Urothelium cell line (cell line): ENCODE measurements around the gene MAN2B2.
"Not testable (repeated sequence)": the region's sequence is repeated elsewhere in the genome, so short reads cannot be mapped to it uniquely, and the experiment has no call there.

Experiments used
- DNase-seq: peaks from one replicate; pipeline ENCODE4 v3.0.0; 2011; ENCODE audit warnings: low spot score, mixed read lengths
- FAIRE-seq: peaks from 2 replicates; lab custom pipeline; 2011; peaks lifted over from hg19 to GRCh38; lab: Jason Lieb, UNC

The MAN2B2 gene

DNA sequence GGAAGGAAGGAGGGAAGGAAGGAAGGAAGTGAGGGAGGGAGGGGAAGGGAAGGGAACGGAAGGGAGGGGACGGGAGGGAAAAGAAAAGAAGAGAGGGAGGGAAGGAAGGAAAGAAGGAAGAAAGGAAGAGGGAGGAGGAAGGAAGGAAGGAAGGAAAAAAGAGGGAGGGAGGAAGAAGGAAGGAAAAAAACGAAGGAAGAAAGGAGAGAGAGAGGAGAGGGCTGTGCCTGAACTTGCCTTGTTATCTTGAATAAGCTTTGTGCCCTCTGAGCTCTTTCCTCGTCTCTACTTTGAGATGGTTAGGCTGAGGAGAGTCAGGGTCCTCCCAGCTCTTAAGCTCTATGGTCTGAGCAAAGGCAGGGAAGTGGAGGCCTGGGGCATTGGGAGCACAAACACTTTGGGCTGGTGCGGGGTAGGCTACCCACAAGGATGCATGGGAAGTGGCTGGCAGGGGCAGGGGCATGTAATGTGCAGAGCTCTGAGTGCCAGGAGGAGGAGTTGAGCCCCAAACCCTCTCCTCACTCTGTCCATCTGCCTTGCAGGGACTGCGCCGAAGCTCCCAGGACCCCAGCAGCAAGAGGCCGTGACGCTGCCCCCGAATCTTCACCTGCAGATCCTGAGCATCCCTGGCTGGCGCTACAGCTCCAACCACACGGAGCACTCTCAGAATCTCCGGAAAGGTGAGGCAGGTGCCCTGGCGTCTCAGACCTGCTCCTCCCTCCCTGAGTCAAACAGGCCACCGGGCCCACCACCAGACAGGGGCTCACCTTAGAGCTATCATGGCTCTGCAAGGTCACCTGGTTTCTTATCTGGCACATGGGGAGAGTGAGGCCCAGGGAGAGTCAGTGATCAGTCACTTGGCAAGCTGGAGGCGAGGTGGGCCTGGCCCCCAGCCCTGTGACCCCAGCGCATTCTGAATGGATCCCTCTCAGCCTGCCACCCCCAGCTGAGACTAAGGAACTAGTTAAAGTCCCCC, 39.0 kb downstream of the MAN2B2 start:
- DNase-seq (no peak), FAIRE-seq (no peak)

DNA sequence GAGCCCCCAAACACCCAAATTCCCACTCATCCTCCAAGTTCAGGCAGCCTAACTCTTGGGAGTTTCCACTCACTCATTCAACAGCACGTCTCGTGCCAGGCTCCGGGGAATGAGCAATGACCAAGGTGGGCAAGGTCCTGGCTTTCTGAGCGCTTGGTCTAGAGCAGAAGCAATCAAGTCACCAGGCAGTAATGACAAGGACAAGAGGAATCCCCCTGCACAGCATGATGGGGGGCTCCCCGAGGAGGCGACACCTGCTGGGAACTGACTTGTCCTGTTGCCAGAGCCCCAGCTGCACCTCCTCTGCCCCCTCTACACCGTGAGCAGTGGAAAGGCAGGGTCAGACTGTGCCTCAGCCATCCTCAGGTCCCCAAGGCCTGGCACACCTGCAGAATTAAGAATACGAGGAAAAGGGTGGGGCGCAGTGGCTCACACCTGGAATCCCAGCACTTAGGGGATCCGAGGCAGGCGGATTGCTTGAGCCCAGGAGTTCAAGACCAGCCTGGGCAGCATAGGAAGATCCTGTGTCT, 39.8 kb downstream of the MAN2B2 start:
- FAIRE-seq (no peak), DNase-seq (no peak)

DNA sequence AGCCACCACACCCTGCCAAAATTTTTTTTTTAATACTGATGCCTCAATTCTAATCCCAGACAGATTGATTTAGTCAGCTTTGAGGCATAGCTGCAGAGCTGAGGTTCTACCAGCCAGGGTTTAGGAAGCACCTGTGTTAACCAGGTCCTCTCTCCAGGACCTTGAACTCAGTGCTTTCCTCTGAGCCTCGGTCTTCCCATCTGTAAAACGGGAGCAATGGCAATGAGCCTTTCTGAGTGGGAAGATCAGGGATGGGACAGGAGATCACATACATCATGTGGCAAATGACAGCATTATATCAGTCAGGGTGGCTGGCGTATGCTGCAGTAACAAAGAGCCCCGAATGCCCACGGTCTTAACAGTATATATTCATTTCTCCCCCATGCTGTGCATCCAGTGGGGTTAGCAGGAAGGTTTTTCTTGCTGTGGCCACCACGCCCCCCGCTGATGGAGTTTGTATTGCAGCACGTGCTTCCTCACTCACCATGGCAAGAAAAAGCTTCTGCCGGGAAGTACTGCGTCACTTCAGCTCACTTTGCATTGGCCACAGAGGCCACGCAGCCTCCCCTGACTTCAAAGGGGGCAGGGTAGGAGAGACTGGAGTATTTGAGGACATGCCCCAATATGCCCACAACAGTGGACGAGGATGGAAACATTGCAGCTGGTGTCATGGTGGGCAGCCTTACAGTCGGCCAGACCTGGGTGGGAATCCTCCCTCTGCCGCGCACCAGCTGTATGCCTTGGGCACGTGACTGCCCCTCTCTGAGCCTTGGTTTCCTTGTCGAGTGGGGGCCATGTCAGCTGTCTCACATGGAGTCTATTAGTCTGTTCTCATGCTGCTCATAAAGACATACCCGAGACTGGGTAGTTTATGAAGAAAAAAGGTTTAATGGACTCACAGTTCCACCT, 41.4 kb downstream of the MAN2B2 start:
- no peak for FAIRE-seq
- DNase-seq, result no peak

DNA sequence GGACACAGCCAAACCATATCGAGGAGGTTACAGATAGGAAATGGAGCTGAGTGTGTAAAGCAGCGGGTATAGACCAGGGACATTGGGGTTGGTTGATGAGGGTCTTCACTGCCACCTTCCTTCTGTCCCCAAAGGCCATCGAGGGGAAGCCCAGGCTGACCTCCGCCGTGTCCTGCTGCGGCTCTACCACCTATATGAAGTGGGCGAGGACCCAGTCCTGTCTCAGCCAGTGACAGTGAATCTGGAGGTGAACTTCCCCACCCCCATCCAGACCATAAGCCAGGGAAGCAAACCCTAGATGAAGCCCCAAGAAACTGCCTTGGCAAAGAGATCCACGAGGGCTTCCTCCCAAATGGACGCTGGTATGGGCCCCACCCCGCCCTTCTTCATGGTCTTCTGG, 42.3 kb downstream of the MAN2B2 start:
- DNase-seq (no peak), FAIRE-seq (no peak)

DNA sequence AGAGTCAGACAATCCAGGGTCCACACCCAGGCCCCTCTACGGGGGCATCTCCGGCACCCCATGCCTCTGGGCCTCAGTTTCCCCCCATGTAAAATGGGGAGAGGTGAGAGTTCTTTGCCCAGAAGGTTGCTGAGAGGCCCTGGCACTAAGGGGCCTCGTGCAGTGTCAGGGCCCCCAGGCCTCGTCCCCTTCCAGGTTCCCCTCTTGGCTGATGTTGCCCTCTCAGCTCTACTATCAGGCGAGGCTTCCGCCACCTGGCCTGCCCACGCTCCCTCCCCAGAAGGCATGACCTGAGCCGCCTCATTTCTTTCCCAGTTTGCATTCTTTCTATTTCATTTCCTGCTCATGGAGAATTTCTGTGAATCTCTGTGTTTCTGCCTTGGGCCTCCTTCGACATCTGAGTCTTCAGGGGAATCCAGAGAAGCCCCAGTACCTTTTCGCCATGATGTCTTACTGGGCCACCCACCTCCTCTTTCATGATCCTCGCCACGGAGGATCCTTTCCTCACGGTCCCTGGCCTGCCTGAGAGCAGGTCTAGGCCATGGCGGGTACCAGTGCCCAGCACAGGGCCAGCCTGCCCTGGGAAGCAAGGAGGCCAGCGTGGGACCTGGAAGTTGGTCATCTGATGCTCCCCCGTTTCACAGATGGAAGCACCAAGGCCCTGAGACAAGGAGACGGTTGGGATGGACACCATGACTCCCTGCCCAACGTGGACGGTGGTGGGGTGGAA, 43.6 kb downstream of the MAN2B2 start:
- no peak for FAIRE-seq
- DNase-seq, result no peak

DNA sequence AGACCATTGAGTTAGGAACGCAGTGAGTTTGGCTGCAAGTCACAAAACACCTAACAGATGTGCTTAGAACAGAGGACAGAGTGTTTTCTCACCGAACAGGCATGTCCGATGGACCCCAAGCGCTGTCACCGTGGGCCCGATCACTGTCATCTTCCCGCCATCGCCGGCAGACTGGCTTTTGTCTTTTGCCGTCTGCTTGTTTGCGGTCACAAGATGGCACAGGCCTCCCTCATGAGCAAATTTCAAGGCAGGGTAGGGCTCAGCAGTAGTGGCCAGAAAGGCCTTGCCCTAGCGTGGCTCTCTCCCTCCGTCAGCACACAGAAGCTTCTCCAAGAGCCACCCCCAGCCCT, 44.1 kb downstream of the MAN2B2 start:
- FAIRE-seq, result no peak
- no peak for DNase-seq

DNA sequence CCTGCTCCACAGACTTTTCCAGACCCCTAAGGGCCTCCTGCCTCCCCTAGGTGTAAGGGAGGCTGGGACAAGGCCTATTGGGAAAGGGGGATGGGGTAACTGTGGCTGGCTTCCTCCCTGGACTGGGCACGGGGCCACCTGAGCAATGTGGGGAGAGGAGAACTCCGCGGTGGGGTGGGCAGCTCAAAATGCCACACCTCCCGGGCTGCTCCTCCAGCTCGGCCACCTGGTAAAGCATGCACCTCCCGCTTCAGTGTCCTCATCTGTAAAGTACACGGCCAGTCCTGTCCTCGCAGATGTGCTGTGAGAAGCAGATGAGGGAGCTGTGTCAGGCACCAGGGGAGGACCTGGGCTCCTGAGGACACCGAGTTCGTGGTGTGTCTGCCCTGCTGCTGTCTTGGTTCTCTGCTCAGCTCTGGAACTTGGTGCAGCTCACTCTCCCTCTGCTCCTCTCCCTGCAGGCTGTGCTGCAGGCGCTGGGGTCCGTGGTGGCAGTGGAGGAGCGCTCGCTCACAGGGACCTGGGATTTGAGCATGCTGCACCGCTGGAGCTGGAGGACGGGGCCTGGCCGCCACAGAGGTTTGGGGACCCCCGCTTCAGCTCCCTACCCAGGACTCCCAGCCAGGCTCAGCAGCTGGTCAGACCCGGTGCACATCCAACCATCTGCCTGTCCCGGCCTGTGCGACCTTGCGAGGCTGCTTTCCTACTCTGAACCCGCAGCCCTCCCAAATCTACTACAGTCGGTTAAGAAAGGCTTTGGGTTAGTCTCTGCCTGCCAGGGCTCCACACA, 44.7 kb downstream of the MAN2B2 start:
- FAIRE-seq, result no peak

DNA sequence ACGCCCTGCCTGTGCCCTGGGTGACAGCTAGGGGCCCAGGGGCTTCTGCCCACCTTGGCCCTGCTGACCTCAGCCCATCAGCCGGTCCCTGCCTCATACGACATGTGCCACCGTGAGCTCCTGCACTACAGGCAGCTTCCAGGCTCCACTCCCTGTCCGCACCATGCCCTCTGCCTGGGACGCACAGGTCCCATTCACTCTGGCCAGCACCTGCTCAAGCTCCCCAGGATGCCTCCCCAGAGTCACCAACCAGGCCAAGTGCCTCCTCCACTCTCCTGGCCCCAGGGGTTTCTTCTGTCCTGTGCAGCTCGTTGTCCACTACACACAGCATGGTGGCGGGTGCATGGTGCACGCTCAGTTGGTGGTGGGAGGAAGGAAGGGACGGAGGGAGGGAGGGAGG, 45.3 kb downstream of the MAN2B2 start:
- FAIRE-seq (no peak), DNase-seq (no peak)

More for the DNA sequence above, 44.7 kb downstream of the MAN2B2 start:
- no peak for DNase-seq

DNA sequence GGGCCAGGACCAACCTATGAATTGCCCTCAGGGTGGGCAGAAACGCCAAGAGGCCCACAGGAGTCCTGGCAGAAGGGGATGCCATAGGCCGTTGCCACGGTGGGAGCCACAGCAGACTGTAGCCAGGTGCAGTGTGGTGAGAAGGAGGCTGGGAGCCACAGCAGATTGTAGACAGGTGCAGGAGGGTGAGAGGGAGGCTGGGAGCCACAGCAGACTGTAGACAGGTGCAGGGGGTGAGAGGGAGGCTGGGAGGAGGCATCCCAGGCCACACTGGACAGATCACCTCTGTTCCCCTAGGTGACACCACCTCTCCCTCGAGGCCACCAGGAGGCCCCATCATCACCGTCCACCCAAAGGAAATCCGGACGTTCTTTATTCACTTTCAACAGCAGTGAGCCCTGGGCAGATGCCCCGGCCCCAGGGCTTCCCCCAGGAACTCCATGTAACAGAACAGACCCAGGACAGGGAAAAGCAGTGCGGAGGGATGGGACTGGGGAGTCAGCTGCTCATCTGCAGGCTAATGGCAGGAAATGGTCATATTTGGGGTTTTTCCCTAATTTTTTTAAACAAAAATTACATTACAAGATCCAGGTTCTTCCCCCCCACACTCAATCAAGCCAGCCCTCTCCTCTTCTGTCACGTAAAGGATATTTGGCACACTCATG, 46.0 kb downstream of the MAN2B2 start:
- no peak for FAIRE-seq

DNA sequence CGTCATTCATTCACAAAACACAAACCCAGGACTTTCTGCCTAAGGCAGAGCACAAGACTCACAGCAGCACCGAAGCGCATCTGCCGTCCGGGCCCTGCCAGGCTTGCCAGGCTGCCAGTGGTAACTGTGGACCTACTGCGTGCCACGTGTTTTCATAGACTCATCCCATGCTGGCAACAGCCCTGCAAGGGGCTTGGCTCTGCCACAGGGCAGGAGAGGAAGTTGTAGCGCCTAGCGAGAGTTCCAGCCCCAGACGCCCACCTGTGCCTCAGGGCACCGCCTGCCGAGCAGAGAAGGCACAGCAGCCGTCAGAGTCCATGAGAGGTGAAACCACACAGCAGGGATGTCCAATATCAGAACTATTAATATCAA, 46.6 kb downstream of the MAN2B2 start:
- no peak for DNase-seq

More for the DNA sequence above, 46.0 kb downstream of the MAN2B2 start:
- no peak for DNase-seq

DNA sequence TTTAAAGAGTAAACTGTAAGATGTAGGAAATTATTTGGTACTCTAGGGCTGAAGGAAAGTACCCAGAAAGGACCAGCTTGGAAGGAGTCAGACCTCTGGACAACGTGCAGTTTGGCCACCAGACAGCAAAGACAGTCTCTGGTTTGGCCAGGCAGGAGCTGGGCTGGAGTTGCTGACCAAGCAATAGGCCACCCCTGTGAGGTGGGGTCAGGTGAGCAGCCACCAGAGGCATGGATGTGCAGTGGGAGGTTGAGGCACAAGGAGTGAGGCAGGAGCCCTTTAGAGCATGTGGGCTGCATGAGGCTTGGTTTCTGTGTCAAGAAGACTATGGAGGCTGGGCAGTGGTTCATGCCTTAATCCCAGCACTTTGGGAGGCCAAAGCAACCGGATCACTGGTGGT, 47.8 kb downstream of the MAN2B2 start:
- FAIRE-seq, result no peak

More for the DNA sequence above, 46.6 kb downstream of the MAN2B2 start:
- no peak for FAIRE-seq

DNA sequence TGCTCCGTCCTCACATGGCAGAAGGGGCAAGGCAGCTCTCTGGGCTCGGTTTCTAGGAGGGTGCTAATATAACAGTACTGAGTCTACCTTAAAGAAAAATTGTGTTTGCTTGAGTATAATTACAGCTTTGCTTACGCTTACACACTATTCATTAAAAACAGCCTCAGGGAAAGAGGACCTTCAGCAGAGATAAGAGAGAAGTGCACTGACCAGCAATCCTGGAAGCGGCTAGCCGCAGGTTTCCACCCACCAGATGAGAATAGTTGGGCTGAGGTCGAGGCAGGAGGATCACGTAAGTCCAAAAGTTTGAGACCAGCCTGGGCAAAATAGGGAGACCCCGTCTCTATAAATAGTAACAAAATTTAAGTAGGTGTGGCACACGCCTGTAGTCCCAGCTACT, 50.3 kb downstream of the MAN2B2 start:
- no peak for FAIRE-seq
- no peak for DNase-seq

More for the DNA sequence above, 47.8 kb downstream of the MAN2B2 start:
- DNase-seq, result no peak

DNA sequence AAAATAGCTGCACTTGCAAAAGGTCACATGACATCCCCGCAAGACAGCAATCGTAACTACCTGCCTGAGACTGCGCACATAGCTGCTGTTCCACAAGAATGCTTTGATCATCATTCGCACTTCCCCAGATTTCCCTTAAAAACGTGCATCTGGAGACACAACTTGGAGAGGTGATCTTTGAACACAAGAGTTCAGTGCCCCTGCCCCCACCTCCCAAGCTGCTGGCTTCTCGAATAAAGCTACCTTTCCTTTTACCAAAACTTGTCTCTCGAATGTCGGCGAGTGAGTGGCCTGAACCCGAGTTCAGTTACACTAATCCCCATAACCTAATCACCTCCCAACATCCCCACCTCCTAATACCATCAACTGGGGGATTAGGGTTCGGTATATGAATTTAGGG, 51.1 kb downstream of the MAN2B2 start:
- FAIRE-seq, result no peak
- DNase-seq, result no peak

DNA sequence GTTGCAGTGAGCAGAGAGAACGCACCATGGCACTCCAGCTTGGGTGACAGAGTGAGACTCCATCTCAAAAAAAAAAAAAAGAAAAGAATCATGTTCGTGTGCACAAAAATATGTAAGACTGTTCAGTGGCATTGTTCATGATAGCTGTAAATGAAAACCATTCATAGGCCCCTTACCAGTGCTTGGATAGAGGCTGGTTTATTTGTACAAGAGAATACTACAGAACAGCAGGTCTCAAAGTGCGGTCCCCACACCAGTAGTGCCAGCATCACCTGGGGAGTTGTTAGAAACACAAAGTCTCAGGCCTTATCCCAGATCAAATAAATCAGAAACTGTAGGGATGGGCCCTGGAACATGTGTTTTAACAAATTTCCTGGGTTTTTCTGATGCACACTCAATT, 52.8 kb downstream of the MAN2B2 start:
- no peak for FAIRE-seq

DNA sequence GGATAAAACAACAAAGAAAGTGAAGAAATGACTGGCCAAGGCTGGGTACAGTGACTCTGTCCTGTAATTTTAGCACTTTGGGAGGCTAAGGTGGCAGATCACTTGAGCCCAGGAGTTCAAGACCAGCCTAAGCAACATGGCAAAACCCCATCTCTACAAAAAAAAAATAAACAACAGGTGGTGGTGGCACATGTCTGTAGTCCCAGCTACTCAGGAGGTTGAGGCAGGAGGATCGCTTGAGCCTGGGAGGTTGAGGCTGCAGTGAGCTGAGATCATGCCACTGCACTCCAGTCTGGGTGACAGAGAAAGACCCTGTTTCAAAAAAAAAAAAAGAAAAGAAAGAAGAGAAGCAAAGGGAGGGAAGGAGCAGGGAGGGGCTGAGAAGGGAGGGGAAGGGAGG, 53.5 kb downstream of the MAN2B2 start:
- not testable (repeated sequence) for FAIRE-seq, DNase-seq

More for the DNA sequence above, 52.8 kb downstream of the MAN2B2 start:
- no peak for DNase-seq

DNA sequence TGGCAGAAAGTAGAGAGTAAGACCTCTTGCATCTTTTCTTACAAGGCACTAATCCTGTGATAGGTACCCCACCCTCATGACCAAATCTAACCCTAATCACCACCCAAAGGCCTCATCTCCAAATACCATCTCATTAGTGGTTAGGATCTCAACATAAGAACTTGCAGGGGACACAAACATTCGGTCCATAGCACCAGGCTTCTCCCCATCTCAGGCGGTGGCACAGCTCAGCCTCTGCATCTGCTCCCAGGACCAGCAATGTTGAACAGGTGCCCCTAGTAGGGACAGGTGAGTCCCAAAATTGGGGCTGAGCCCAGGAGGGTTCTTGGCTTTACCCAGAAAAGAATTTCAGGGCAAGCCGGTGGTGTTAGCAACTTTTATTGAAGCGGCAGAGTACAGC, 57.1 kb downstream of the MAN2B2 start:
- no peak for DNase-seq
- FAIRE-seq, result no peak

DNA sequence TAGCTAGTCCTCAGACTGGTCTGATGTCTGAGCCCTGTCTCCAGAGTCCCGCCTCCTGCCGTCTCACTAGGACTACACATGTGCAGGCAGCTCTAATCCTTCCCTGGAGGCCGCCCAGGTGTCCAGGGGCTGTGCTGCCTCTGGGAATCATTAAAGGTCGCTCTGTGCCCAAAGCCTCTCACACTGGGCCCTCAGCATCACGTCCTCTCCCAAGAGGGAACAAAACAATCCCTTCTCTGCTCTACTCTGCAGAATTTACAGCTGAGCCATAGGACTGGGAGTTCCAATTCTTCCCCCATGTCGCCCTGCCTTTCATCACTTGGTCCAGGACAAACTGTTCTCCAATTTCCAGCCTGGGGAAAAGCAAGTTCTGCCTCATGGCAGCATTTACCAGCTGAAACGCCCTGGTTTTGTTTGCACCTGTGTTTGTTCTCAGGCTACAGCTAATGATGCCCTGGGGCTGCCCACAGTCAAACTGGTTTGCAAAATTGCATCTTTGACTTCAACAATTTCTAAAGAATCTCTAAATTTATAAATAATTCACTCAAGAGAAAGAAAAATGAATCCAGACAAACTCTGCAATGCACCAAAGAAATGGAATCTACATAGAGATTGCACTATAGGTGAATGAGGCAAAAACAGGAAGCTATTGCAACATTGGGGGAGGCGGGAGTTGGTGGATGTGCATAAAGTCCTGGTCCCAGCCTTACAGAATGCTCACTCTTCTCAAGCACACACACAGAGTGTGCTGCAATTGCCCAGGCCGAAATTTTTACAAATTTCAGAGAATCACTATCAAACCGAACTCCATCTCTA, 58.3 kb downstream of the MAN2B2 start:
- FAIRE-seq (no peak), DNase-seq (no peak)

DNA sequence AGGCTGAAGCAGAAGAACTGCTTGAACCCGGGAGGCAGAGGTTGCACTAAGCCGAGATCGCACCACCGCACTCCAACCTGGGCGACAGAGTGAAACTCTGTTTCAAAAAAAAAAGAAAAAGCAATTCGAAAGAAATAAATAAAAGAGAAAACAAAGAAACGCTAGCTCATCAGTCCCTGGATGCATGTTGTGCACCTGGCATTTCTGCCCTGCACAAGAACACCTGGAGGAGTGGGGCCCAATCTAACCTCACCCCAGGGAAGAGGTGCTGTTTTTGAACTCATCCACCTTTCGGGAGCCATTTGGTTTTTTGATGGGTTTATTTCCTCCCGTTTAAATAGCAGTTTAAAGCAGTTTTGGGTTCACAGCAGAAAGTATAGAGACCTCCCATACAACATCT, 59.8 kb downstream of the MAN2B2 start:
- DNase-seq, result no peak
- FAIRE-seq, result no peak
